ENCODE results near the gene LYPD3.

DNA sequence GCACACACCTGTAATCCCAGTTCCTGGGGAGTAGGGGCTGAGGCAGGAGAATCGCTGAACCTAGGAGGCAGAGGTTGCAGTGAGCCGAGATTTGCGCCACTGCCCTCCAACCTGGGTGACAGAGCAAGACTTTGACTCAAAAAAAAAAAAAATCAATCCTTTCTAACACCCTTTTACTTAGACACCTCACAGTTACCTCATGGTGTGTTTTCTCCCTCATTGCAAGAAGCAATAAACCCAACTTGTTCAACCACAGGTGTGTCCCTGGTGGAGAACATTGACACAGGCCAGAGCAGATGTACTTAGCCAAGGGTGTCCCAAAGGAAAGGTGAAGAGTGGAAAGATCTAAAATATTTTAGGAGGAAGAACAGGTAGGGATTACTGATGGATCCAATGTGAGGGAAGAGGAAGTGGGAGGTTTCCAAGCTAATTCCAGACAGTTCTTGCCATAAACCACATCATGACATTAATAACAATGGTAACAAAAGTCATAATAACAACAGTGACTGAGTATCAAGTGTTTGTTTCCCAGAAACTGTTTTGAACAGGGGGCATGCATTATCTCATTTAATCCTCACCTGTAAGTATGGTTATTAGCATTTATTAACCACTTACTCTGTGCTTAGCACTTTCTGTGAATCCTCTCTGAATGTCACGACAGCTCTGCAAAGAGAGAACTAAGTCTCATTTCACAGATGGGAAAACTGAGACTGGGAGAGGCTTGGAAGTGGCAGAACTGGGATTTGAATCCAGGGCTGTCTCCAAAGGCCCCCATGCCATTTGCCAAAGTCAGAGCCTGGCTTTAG, 3.1 kb upstream of the LYPD3 start:
- TF ChIP-seq POLR2A (IDR thresholded peaks at IDR 0.05; ENCODE audit: low read depth, low read length), result no peak
- no peak for TF ChIP-seq TAF1 (IDR thresholded peaks at IDR 0.05; ENCODE audit: borderline replicate concordance, low read depth, low read length)
- TF ChIP-seq POLR2AphosphoS5 (IDR thresholded peaks at IDR 0.05; ENCODE audit: low read depth, low read length), result no peak

Data from GM12892 (cell line).